ENCODE results near the gene BCL7A. TPM values are rescaled to one million over a fixed set of nuclear protein-coding genes. Genes with fewer than 3 reads are reported as not detected.

The BCL7A gene
- total and polyA plus RNA-seq, 7 donors: 3.6 to 14.3 (median 11.3) TPM

- Histone ChIP-seq H3K36me3 (ENCODE audit: insufficient read depth in 1 of 2, low read depth in 1 of 2) (no peaks in the 10 kb centered on the region), H3K27me3 (ENCODE audit: insufficient read depth in 3 of 3, low read length in 2 of 3) (no peaks in the 10 kb centered on the region), H3K9me3 (no peaks in the 10 kb centered on the region), H3K4me3 (no peak overlapping the region), H3K27ac (no peak overlapping the region), H3K4me1 (no peaks in the 10 kb centered on the region)
- TF ChIP-seq, protein P1, sequence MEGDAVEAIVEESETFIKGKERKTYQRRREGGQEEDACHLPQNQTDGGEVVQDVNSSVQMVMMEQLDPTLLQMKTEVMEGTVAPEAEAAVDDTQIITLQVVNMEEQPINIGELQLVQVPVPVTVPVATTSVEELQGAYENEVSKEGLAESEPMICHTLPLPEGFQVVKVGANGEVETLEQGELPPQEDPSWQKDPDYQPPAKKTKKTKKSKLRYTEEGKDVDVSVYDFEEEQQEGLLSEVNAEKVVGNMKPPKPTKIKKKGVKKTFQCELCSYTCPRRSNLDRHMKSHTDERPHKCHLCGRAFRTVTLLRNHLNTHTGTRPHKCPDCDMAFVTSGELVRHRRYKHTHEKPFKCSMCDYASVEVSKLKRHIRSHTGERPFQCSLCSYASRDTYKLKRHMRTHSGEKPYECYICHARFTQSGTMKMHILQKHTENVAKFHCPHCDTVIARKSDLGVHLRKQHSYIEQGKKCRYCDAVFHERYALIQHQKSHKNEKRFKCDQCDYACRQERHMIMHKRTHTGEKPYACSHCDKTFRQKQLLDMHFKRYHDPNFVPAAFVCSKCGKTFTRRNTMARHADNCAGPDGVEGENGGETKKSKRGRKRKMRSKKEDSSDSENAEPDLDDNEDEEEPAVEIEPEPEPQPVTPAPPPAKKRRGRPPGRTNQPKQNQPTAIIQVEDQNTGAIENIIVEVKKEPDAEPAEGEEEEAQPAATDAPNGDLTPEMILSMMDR (IDR thresholded peaks at IDR 0.05): no peak
- WGBS, 3 donors: 61 to 64% (median 61%) methylated on average over 11 of the region's 11 CpGs
- no peak for DNase-seq
- no peak for ATAC-seq
- intact Hi-C loops (cut with DNase I): no loop called here
These were observed 41.3 kb upstream of the BCL7A start for GRCh38 chr12:121980191-121980891.

GRCh38 chr12:121980892-121981272 lies 40.8 kb upstream of the BCL7A start:
- Histone ChIP-seq H3K4me1 (no peaks in the 10 kb centered on the region), H3K36me3 (ENCODE audit: insufficient read depth in 1 of 2, low read depth in 1 of 2) (no peaks in the 10 kb centered on the region), H3K27ac (no peak overlapping the region), H3K9me3 (no peaks in the 10 kb centered on the region), H3K4me3 (no peak overlapping the region), H3K27me3 (ENCODE audit: insufficient read depth in 3 of 3, low read length in 2 of 3) (no peaks in the 10 kb centered on the region)
- TF ChIP-seq, protein P1 (IDR thresholded peaks at IDR 0.05): no peak
- no peak for ATAC-seq
- WGBS, 3 donors: 82 to 90% (median 84%) methylated on average over 14 of the region's 14 CpGs
- DNase-seq: no peak
- intact Hi-C loops (cut with DNase I): no loop called here

DNA sequence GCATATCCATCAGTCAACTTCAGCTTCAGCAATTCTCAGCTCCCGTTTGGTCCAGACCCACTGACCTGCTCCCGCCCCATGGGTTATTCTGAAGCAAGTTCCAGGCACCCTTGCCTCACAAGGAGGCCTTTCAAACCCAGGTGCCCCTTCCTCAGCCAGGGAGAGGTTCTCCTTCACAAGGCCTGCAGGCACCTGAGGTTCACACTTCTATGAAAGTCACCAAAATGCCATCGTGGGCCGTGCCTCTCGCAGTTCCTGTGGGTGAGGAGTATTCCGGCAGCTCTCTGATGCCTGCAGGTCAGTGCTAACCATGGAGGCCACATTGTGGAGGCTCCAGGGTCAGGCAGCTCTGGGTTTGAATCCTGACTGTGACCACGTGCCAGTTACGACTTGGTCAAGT lies 40.2 kb upstream of the BCL7A start:
- no peaks in the 10 kb centered on the region for H3K27me3 ChIP-seq (ENCODE audit: insufficient read depth in 3 of 3, low read length in 2 of 3)
- WGBS, 3 donors: 84 to 88% (median 88%) methylated on average over 8 of the region's 8 CpGs
- no peak overlapping the region for H3K4me3 ChIP-seq
- no peaks in the 10 kb centered on the region for H3K9me3 ChIP-seq
- no peaks in the 10 kb centered on the region for H3K36me3 ChIP-seq (ENCODE audit: insufficient read depth in 1 of 2, low read depth in 1 of 2)
- ATAC-seq (no peak), DNase-seq (no peak)
- H3K27ac ChIP-seq: no peak overlapping the region
- TF ChIP-seq, protein P1 (IDR thresholded peaks at IDR 0.05): no peak
- intact Hi-C loops (cut with DNase I): no loop called here
- no peaks in the 10 kb centered on the region for H3K4me1 ChIP-seq

GRCh38 chr12:121982950-121983349 lies 38.7 kb upstream of the BCL7A start:
- no peaks in the 10 kb centered on the region for H3K36me3 ChIP-seq (ENCODE audit: insufficient read depth in 1 of 2, low read depth in 1 of 2)
- no peak overlapping the region for H3K27ac ChIP-seq
- no peaks in the 10 kb centered on the region for H3K27me3 ChIP-seq (ENCODE audit: insufficient read depth in 3 of 3, low read length in 2 of 3)
- DNase-seq (no peak), ATAC-seq (no peak)
- no peak overlapping the region for H3K4me3 ChIP-seq
- H3K4me1 ChIP-seq: no peaks in the 10 kb centered on the region
- intact Hi-C loops (cut with DNase I): no loop called here
- WGBS, 3 donors: 91 to 99% (median 94%) methylated on average over 6 of the region's 6 CpGs
- TF ChIP-seq, protein P1 (IDR thresholded peaks at IDR 0.05): no peak
- H3K9me3 ChIP-seq: no peaks in the 10 kb centered on the region
